Measurements from ENCODE around the gene MACROD1.

The MACROD1 gene

GRCh38 chr11:64165842-64166635 lies at the start of gene MACROD1:
Gene MACROD1, minus strand, starts transcription at chr11:64166113. Its CDS starts 119 bp downstream, at chr11:64165994.
- peak; percentile 89 for DNase-seq (ENCODE audit: low read depth, low spot score)

- no peak for DNase-seq (ENCODE audit: low read depth, low spot score)
Measured at GRCh38 chr11:64211181-64211872, 45.4 kb upstream of the MACROD1 start.

GRCh38 chr11:64210301-64211020 lies 44.5 kb upstream of the MACROD1 start:
- DNase-seq (ENCODE audit: low read depth, low spot score), result no peak

- DNase-seq (ENCODE audit: low read depth, low spot score), result no peak
Measured at GRCh38 chr11:64209563-64209843, 43.6 kb upstream of the MACROD1 start.

- no peak for DNase-seq (ENCODE audit: low read depth, low spot score)
Measured at GRCh38 chr11:64208796-64209562, 43.1 kb upstream of the MACROD1 start.

- no peak for DNase-seq (ENCODE audit: low read depth, low spot score)
Measured at GRCh38 chr11:64208086-64208795, 42.3 kb upstream of the MACROD1 start.

- peak; percentile 36 for DNase-seq (ENCODE audit: low read depth, low spot score)
Measured at GRCh38 chr11:64207256-64208085, 41.6 kb upstream of the MACROD1 start.

GRCh38 chr11:64206457-64207255 lies 40.7 kb upstream of the MACROD1 start, which contains the start of gene FERMT3:
Gene FERMT3, plus strand, starts transcription at chr11:64206721. Its CDS starts 644 bp downstream, at chr11:64207365.
- no peak for DNase-seq (ENCODE audit: low read depth, low spot score)

- DNase-seq (ENCODE audit: low read depth, low spot score), result peak; percentile 97
Measured at GRCh38 chr11:64204464-64204989, 38.6 kb upstream of the MACROD1 start.

GRCh38 chr11:64204080-64204440 lies 38.1 kb upstream of the MACROD1 start:
- no peak for DNase-seq (ENCODE audit: low read depth, low spot score)

- DNase-seq (ENCODE audit: low read depth, low spot score), result no peak
Measured at GRCh38 chr11:64203421-64204079, 37.6 kb upstream of the MACROD1 start.

- DNase-seq (ENCODE audit: low read depth, low spot score), result no peak
Measured at GRCh38 chr11:64202992-64203391, 37.1 kb upstream of the MACROD1 start.

GRCh38 chr11:64201543-64201942 lies 35.6 kb upstream of the MACROD1 start:
- no peak for DNase-seq (ENCODE audit: low read depth, low spot score)

- DNase-seq (ENCODE audit: low read depth, low spot score), result no peak
Measured at GRCh38 chr11:64198511-64198910, 32.6 kb upstream of the MACROD1 start.

GRCh38 chr11:64196626-64197025 lies 30.7 kb upstream of the MACROD1 start:
- no peak for DNase-seq (ENCODE audit: low read depth, low spot score)

GRCh38 chr11:64192434-64192833 lies 26.5 kb upstream of the MACROD1 start:
- no peak for DNase-seq (ENCODE audit: low read depth, low spot score)

- DNase-seq (ENCODE audit: low read depth, low spot score), result peak; percentile 49
Measured at GRCh38 chr11:64186492-64187165, 20.7 kb upstream of the MACROD1 start.
